K562 (cell line): ENCODE results near the gene GCH1. TPM values are rescaled to one million over a fixed set of nuclear protein-coding genes. Genes with fewer than 3 reads are reported as not detected.

Source experiments
- ATAC-seq: fragments of 200-7000 bp; cut with Tn5 transposase; 3 replicates; pipeline ENCODE4 v1.9.1; 2020; ENCODE audit warnings: moderate library complexity
- BruUV-seq: library from RNA; stranded (reverse); fragments of 400-500 nt; replicated peaks from 2 replicates; lab custom pipeline; 2021; lab: Mats Ljungman, UMichigan
- CTCF ChIA-PET: fragments of 300-600 bp; formaldehyde crosslinking; extraction: SDS; loops from one replicate; lab custom pipeline; 2021; ENCODE audit warnings: low intra/inter-chr PET ratio; lab: Yijun Ruan, JAX
- POLR2A ChIA-PET: fragments of 300-600, 350-650 bp; sonication (Branson Sonifier 250); formaldehyde crosslinking; extraction: SDS; loops from one replicate; lab custom pipeline; 2021; ENCODE audit warnings: antibody characterized with exemption, inconsistent platforms; lab: Yijun Ruan, JAX
- DNase-seq, 4 experiments: peaks; one replicate each; pipeline versions ENCODE4 v3.0.0 to v3.0.0-alpha.2; 2011 to 2018; ENCODE audit warnings: low spot score in 3 of 4, mixed read lengths in 3 of 4; ENCODE audit errors: extremely low read depth in 1 of 4
- FAIRE-seq: peaks from 2 replicates; lab custom pipeline; 2011; peaks lifted over from hg19 to GRCh38; lab: Jason Lieb, UNC
- H2AFZ ChIP-seq: 2 replicates; pipeline ENCODE4 v1.6.0; 2011; ENCODE audit warnings: low read depth, low read length, control low read depth, inconsistent platforms
- H3K27ac ChIP-seq: fragments of 200-600 bp; 3 replicates; pipeline ENCODE4 v1.8.0; 2011; ENCODE audit warnings: low read depth, mild to moderate bottlenecking, control low read depth, inconsistent platforms, low read length, moderate library complexity, mixed read lengths; ENCODE audit errors: extremely low read depth
- H3K27me3 ChIP-seq, 2 experiments: fragments of 300-600 bp in 1 of 2; 2 replicates in 1 of 2; 3 replicates in 1 of 2; pipeline versions ENCODE4 v1.6.0 to v1.8.0; 2011; ENCODE audit warnings: inconsistent platforms in 2 of 2, low read length in 2 of 2, mild to moderate bottlenecking in 1 of 2, mixed read lengths in 1 of 2, moderate library complexity in 1 of 2; ENCODE audit not compliant: control insufficient read depth in 2 of 2, insufficient read depth in 2 of 2
- H3K36me3 ChIP-seq: fragments of 300-600 bp; 3 replicates; pipeline ENCODE4 v1.8.0; 2011; ENCODE audit warnings: mild to moderate bottlenecking, low read length, inconsistent platforms; ENCODE audit not compliant: control insufficient read depth, insufficient read depth
- H3K4me1 ChIP-seq, 2 experiments: fragments of 200-600 bp in 1 of 2; replicated peaks in 1 of 2; 2 replicates in 1 of 2; 3 replicates in 1 of 2; pipeline versions ENCODE4 v1.5.1 to v1.8.0; 2011; ENCODE audit warnings: inconsistent platforms in 2 of 2, low read length in 2 of 2, mild to moderate bottlenecking in 1 of 2, mixed read lengths in 1 of 2, moderate library complexity in 1 of 2; ENCODE audit not compliant: control insufficient read depth in 2 of 2, insufficient read depth in 2 of 2
- H3K4me2 ChIP-seq: 2 replicates; pipeline ENCODE4 v1.6.1; 2011; ENCODE audit warnings: low read length, control low read depth, inconsistent platforms, mixed read lengths; ENCODE audit not compliant: insufficient read depth
- H3K4me3 ChIP-seq: fragments of 200-600 bp; sonication (generic), shearing (Covaris generic); 2 replicates; pipeline ENCODE4 v1.5.1; 2016; ENCODE audit warnings: control low read depth, inconsistent platforms
- H3K79me2 ChIP-seq: fragments of 200-600 bp; 3 replicates; pipeline ENCODE4 v1.8.0; 2011; ENCODE audit warnings: low read length, inconsistent platforms; ENCODE audit not compliant: control insufficient read depth, insufficient read depth
- H3K9ac ChIP-seq, 2 experiments: 2 replicates each; pipeline versions ENCODE4 v1.6.0 to v1.6.1; 2011; ENCODE audit warnings: low read depth in 2 of 2, low read length in 2 of 2, control low read depth in 1 of 2, inconsistent platforms in 1 of 2, mild to moderate bottlenecking in 1 of 2, mixed read lengths in 1 of 2; ENCODE audit not compliant: insufficient read depth in 1 of 2
- H3K9me1 ChIP-seq: one replicate; pipeline ENCODE4 v1.6.0; 2011; ENCODE audit warnings: inconsistent platforms, mild to moderate bottlenecking, low read length, moderate library complexity; ENCODE audit not compliant: control insufficient read depth, insufficient read depth
- H3K9me3 ChIP-seq: replicated peaks from 2 replicates; pipeline ENCODE4 v1.5.1; 2011; ENCODE audit warnings: low read depth, low read length, inconsistent platforms; ENCODE audit not compliant: control insufficient read depth, insufficient read depth
- H4K20me1 ChIP-seq: replicated peaks from 2 replicates; pipeline ENCODE4 v1.6.1; 2011; ENCODE audit warnings: low read length, inconsistent platforms, mixed read lengths; ENCODE audit not compliant: control insufficient read depth, insufficient read depth
- BRCA1 ChIP-seq, 2 experiments: fragments of 450-650 bp in 1 of 2; sonication (generic) in 1 of 2; formaldehyde crosslinking in 1 of 2; IDR thresholded peaks; 2 replicates each; pipeline versions ENCODE4 v1.5.0 to v1.6.1; 2017 to 2020; ENCODE audit warnings: mild to moderate bottlenecking in 1 of 2, missing genetic modification reagents in 1 of 2
- FOXP1 ChIP-seq: sonication (generic); formaldehyde crosslinking; IDR thresholded peaks from 2 replicates; pipeline ENCODE4 v1.8.0; 2022; ENCODE audit warnings: mild to moderate bottlenecking, missing genetic modification reagents
- HOXB6 ChIP-seq: fragments of 250-450 bp; sonication (Bioruptor Pico); IDR thresholded peaks from 2 replicates; pipeline ENCODE4 v1.5.1; 2022; ENCODE audit warnings: mild to moderate bottlenecking, borderline replicate concordance
- KAT8 ChIP-seq: fragments of 450-650 bp; IDR thresholded peaks from 2 replicates; pipeline ENCODE4 v1.6.1; 2016; ENCODE audit warnings: low read depth, mild to moderate bottlenecking
- KLF13 ChIP-seq: fragments of 450-650 bp; IDR thresholded peaks from 2 replicates; pipeline ENCODE4 v1.6.1; 2016; ENCODE audit warnings: missing genetic modification characterization, low read depth, mild to moderate bottlenecking, missing compliant biosample characterization, moderate library complexity, borderline replicate concordance
- NR1H2 ChIP-seq: sonication (generic); formaldehyde crosslinking; IDR thresholded peaks from 2 replicates; pipeline ENCODE4 v1.4.0; 2020; ENCODE audit warnings: mild to moderate bottlenecking, missing genetic modification reagents
- TGIF2 ChIP-seq: sonication (generic); formaldehyde crosslinking; IDR thresholded peaks from 2 replicates; pipeline ENCODE4 v1.8.1; 2022; ENCODE audit warnings: mild to moderate bottlenecking, missing genetic modification reagents, moderate library complexity
- ZNF143 ChIP-seq: sonication (generic); formaldehyde crosslinking; IDR thresholded peaks from 2 replicates; pipeline ENCODE4 v1.9.0; 2022; ENCODE audit warnings: mild to moderate bottlenecking, missing genetic modification reagents
- ZNF174 ChIP-seq: fragments of 250-450 bp; sonication (Bioruptor Pico); IDR thresholded peaks from 2 replicates; pipeline ENCODE4 v1.4.0; 2020; ENCODE audit warnings: mild to moderate bottlenecking
- ZNF274 ChIP-seq: IDR thresholded peaks from 2 replicates; pipeline ENCODE4 v1.6.1; 2011; ENCODE audit warnings: low read depth, mild to moderate bottlenecking, low read length, moderate library complexity, borderline replicate concordance
- ZNF57 ChIP-seq: fragments of 450-650 bp; formaldehyde crosslinking; IDR thresholded peaks from 2 replicates; pipeline ENCODE4 v1.4.0; 2020; ENCODE audit warnings: mild to moderate bottlenecking, moderate library complexity
- WGBS: fragments of 100-300 bp; shearing (Covaris generic); methylation state at CpG from one replicate; pipeline ENCODE4 v1.1.6; 2016; ENCODE audit warnings: low coverage, mixed read lengths; ENCODE audit not compliant: insufficient coverage; ENCODE audit errors: missing lambda C conversion rate; 5-methylcytosine and 5-hydroxymethylcytosine counted together
- in situ Hi-C: fragments of 300-500 bp; cut with MboI; formaldehyde crosslinking; loops from 4 replicates; pipeline ENCODE4 v1.15.0; 2018; ENCODE audit warnings: inconsistent platforms, mixed read lengths
- intact Hi-C: fragments of 100-400 bp; cut with micrococcal nuclease; formaldehyde crosslinking; loops from 2 replicates; pipeline ENCODE4 v1.14.2; 2022
- polyA plus RNA-seq, 8 experiments: library from polyadenylated mRNA; depleted of rRNA in 4 of 8; stranded (reverse) in 5 of 8; unstranded in 3 of 8; fragments of >200 nt; fragmentation: Nextera tagmentation in 2 of 8; fragmentation: Illumina TruSeq in 1 of 8; extraction: Ambion mirVana in 2 of 8; extraction: Trizol in 1 of 8; gene quantifications; 2 replicates each; pipeline versions ENCODE4 v1.2.1 to v1.2.3, GENCODE V29; 2011 to 2014; ENCODE audit warnings: inconsistent platforms in 1 of 8, missing spikeins in 1 of 8
- total RNA-seq, 7 experiments: library from RNA; depleted of rRNA in 6 of 7; stranded (reverse); fragments of >200 nt in 6 of 7; fragmentation: Illumina TruSeq in 2 of 7; extraction: Trizol in 2 of 7; gene quantifications; 2 replicates each; pipeline versions ENCODE4 v1.2.1 to v1.2.3, GENCODE V29; 2011 to 2021; ENCODE audit warnings: low replicate concordance in 1 of 7
- TF ChIP-seq, protein P1 (sequence below): IDR thresholded peaks from 2 replicates; pipeline ENCODE4 v1.6.1; 2014; ENCODE audit warnings: antibody characterized with exemption
- TF ChIP-seq, protein P2 (sequence below), 2 experiments: fragments of 250-450 bp in 1 of 2; fragments of 450-650 bp in 1 of 2; sonication (Bioruptor Pico) in 1 of 2; IDR thresholded peaks; 2 replicates each; pipeline versions ENCODE4 v1.6.1 to v1.8.0; 2016 to 2021; ENCODE audit warnings: mild to moderate bottlenecking in 2 of 2, moderate library complexity in 2 of 2, missing compliant biosample characterization in 1 of 2, missing genetic modification characterization in 1 of 2

Gene GCH1
- total and polyA plus RNA-seq, 9 of the 15 experiments (the other 6 are each of a cell fraction or from before 2014, with no cell fraction given): 3.9 to 13.1 (median 6.5) TPM

DNA sequence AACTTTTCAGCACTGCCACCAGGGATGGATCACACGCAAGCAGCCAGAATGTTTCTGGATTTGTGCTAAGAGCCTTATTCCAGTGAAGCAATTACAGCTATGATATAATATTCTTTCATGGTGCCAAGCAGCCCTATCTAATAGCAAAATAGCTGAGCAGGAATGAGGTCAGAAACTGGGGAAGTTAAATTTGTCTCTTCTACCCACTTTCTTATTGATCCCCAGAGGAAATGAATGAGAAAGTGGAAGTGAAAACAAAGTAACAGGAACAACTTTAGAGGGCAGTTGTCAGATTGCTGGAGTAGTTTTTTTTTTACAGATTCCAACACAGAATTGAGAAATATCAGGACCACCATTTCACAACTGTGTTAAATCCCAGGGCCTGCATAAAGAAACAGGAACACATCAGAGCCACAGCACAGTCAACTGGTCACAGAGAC lies 44.8 kb downstream of the GCH1 start:
- no peak for TF ChIP-seq ZNF174 (CRISPR knock-in tag)
- no peak for TF ChIP-seq TGIF2
- no peak for TF ChIP-seq ZNF143
- no peak for TF ChIP-seq KLF13 (tag)
- no peak for TF ChIP-seq FOXP1 (CRISPR knock-in tag)
- TF ChIP-seq NR1H2 (CRISPR knock-in tag): no peak
- TF ChIP-seq HOXB6: no peak
- TF ChIP-seq KAT8: no peak
- TF ChIP-seq, protein P1, sequence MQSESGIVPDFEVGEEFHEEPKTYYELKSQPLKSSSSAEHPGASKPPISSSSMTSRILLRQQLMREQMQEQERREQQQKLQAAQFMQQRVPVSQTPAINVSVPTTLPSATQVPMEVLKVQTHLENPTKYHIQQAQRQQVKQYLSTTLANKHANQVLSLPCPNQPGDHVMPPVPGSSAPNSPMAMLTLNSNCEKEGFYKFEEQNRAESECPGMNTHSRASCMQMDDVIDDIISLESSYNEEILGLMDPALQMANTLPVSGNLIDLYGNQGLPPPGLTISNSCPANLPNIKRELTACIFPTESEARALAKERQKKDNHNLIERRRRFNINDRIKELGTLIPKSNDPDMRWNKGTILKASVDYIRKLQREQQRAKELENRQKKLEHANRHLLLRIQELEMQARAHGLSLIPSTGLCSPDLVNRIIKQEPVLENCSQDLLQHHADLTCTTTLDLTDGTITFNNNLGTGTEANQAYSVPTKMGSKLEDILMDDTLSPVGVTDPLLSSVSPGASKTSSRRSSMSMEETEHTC: no peak
- TF ChIP-seq ZNF274: no peak
- TF ChIP-seq, protein P2, sequence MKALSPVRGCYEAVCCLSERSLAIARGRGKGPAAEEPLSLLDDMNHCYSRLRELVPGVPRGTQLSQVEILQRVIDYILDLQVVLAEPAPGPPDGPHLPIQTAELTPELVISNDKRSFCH (CRISPR knock-in tag; IDR thresholded peaks at IDR 0.05): no peak
- TF ChIP-seq, protein P2 (tag; IDR thresholded peaks at IDR 0.05): no peak
- TF ChIP-seq BRCA1 (IDR thresholded peaks at IDR 0.05): no peak
- no peak for TF ChIP-seq BRCA1 (CRISPR knock-in tag; IDR thresholded peaks at IDR 0.05)
- TF ChIP-seq ZNF57 (CRISPR knock-in tag): no peak
- TF ChIP-seq, all 486 proteins: peak for 0
- in situ Hi-C loops (no loop called here), intact Hi-C loops (no loop called here)
- Histone ChIP-seq H3K79me2 (no peaks in the 10 kb centered on the region), H4K20me1 (no peaks in the 10 kb centered on the region), H3K27ac (no peak overlapping the region), H3K9me1 (no peaks in the 10 kb centered on the region), H3K4me1 (no peaks in the 10 kb centered on the region; a peak in 1 of 5 replicates), H3K27me3 (no peaks in the 10 kb centered on the region), H3K4me3 (no peak overlapping the region), H3K9ac (no peak overlapping the region), H2AFZ (no peak overlapping the region), H3K4me2 (no peak overlapping the region), H3K36me3 (no peaks in the 10 kb centered on the region), H3K9me3 (no peaks in the 10 kb centered on the region)
- ChIA-PET CTCF (no interaction called here), POLR2A (no interaction called here)
- no TSS peak for BruUV-seq
- FAIRE-seq (no peak), DNase-seq (no peak), ATAC-seq (no peak)
- 100% methylated on average over 1 of the region's 1 CpG for WGBS
